ENCODE results near the gene DNMBP.
"Not testable (repeated sequence)": the region's sequence is repeated elsewhere in the genome, so short reads cannot be mapped to it uniquely, and the experiment has no call there.

The DNMBP gene

DNA sequence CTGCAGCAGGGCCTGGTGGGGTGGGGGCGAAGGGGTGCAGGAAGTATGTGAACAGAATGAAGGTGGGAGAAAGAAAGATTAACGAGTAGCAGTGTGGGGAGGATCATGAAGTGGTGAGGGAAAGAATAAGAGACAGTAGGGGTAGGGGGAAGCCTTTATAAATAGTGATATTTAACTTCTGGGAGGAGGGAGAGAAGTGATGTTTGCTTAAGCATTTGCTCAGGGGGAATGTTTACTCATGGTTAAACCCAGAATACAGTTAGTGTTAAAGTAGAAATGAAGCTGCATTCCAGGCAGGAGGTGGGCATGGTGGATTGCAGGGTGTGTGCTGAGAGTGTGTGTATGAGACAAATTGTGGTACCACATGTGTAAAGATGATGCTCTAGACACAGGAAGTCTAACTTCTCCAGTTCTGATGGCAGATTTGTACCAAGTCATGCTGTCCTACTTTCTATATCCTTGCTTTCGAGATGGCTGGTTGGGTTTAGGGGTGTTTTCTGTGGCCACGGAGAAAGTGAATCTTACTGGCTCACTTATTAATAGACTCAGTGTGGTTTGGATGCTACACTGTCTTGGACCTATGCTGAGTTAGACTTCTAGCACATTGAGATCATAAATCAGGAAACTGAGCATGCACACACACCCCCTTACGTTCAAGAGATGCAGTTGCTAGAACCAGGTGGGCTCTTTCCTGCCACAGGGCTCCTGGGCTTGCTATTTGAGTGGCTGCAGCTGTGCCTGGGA, 10.6 kb upstream of the DNMBP start:
- no peak overlapping the region for H3K4me3 ChIP-seq (ENCODE audit: low read depth, low read length)

DNA sequence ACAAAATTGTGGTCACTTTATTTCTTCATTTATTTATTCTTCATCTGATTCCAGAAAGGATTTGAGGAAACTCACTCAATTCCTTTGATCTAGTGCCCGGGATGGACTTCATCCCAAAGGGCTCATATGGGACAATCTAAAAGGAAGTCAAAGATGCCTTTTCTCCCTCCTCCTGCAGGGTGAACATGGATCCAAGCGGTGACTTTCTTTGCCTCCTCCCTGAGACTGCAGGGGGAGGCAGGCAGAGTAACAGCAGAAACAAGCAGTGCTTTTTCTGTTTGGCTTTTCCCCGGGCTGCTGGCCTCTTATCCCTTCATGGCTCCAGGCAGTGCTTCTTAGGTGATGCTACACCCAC, 10.0 kb upstream of the DNMBP start:
- H3K4me3 ChIP-seq (ENCODE audit: low read depth, low read length) = no peak overlapping the region

GRCh38 chr10:100014071-100014762, 4.5 kb upstream of the DNMBP start:
- H3K4me3 ChIP-seq (ENCODE audit: low read depth, low read length) = no peak overlapping the region

GRCh38 chr10:100013621-100014020, 3.9 kb upstream of the DNMBP start:
- H3K4me3 ChIP-seq (ENCODE audit: low read depth, low read length) = no peak overlapping the region

GRCh38 chr10:100011906-100012305, 2.2 kb upstream of the DNMBP start:
- not testable (repeated sequence) for H3K4me3 ChIP-seq (ENCODE audit: low read depth, low read length)

DNA sequence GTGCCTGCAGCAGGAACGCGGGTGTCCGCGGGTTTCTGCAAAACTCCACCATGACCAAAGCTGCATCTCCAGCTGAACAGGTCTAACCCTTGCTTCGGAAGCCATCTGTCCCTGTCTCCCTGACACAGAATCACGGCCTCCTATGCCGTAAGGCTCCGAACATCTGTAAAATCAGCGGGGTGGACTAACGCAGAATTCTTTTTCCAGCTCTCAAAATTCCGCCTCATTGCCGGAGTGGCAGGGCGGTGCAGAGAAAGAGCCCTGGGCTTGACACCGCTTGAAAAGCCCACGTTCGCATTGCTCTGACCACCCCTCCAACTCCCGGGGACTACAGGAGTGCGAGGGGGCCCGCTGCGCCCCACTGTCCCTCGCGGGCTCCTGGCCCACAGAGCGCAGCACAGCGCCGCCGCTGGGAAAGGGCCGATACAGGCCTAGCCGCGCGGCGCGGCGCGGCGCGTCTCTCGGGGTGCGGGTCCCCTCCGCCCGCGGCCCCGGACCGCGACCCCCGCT, 409 bp downstream of the DNMBP start:
- H3K4me3 ChIP-seq (ENCODE audit: low read depth, low read length) = peak overlapping the region; percentile 73

GRCh38 chr10:100008708-100009282, 952 bp downstream of the DNMBP start:
- peak overlapping the region; percentile 73 for H3K4me3 ChIP-seq (ENCODE audit: low read depth, low read length)

DNA sequence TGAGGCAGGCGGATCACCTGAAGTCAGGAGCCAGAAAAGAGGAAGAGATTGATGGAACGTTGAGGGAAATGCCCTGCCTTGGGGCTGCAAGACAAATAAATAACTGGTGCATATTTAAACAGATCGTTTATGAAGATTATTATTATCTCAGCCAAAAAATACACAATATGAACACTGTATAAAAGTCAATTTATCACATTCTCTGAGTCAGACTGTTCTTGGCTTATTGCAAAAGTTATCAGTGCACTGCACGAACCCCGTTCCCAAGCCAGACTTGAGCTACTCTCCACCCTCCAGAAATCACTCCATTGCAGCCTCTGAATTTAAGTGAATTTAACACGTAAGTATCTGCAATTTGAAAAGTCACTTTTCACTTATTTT, 1.6 kb downstream of the DNMBP start:
- no peak overlapping the region for H3K4me3 ChIP-seq (ENCODE audit: low read depth, low read length)

DNA sequence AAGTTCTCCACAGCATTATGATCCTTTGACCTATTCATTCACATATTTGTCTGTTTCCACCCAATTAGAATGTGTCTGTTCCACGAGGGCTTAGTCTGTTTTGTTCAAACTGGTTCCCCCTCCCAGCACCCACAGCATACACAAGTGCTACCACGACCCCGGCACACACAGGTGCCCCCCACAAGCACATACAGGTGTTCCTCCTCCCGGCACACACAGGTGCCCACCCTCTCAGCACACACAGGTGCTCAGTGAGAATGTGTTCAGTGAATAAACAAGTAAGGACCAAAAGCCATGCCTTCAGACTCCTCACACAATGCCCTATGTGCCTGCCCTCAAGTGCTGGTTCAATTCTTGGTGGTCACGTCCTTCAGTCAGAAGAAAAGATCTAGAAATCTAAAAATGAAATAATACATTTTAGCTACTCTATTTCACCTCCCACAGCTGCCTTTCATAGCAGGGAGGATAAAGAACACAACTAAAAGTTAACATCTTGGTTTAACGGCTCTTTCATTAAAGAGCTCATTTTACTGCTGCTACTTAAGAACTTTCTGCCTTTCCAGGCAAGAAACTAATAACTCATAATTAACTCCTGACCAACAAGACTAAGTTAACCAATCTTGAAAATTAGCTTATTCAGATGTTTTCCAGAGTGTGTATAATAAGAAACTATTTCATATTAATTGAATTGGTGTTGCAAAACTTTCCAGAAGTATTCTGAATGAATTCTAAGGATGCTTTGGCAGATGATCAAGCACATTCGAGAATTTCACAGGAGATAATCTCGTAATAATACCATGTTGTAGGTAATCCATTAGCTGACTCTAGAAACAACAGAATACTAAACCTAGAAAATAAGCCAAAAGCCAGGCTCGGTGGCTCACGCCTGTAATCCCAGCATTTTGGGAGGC, 2.3 kb downstream of the DNMBP start:
- H3K4me3 ChIP-seq (ENCODE audit: low read depth, low read length) = no peak overlapping the region

- H3K4me3 ChIP-seq (ENCODE audit: low read depth, low read length) = no peak overlapping the region
These were observed 3.4 kb downstream of the DNMBP start for GRCh38 chr10:100006243-100006886.

- no peak overlapping the region for H3K4me3 ChIP-seq (ENCODE audit: low read depth, low read length)
These were observed 4.8 kb downstream of the DNMBP start for GRCh38 chr10:100004805-100005510.

- H3K4me3 ChIP-seq (ENCODE audit: low read depth, low read length) = no peak overlapping the region
These were observed 9.6 kb downstream of the DNMBP start for GRCh38 chr10:100000109-100000644.

- no peak overlapping the region for H3K4me3 ChIP-seq (ENCODE audit: low read depth, low read length)
These were observed 10.2 kb downstream of the DNMBP start for GRCh38 chr10:99999319-100000108.

- H3K4me3 ChIP-seq (ENCODE audit: low read depth, low read length) = no peak overlapping the region
These were observed 10.9 kb downstream of the DNMBP start for GRCh38 chr10:99998889-99999288.

GRCh38 chr10:99996671-99997648, 12.8 kb downstream of the DNMBP start:
- no peak overlapping the region for H3K4me3 ChIP-seq (ENCODE audit: low read depth, low read length)

DNA sequence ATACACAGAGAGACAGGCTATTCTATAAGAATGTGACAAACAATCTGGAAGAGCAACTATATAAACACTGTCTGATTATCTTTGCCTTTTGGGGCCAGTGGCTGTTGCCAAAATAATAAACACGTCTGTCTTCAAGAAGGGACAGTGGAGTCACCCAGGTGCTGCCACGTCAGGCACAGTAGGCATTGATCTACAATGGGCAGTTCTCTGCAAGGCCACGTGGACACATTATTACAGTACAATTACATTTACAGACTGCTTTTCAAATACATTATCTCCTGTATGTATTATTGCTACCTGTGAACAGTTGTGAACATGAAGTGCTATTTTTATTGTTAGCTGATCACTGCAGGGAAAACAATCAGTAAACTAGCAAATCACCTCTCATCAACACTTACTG, 14.0 kb downstream of the DNMBP start:
- no peak overlapping the region for H3K4me3 ChIP-seq (ENCODE audit: low read depth, low read length)

GRCh38 chr10:99995269-99995668, 14.5 kb downstream of the DNMBP start:
- H3K4me3 ChIP-seq (ENCODE audit: low read depth, low read length) = no peak overlapping the region

DNA sequence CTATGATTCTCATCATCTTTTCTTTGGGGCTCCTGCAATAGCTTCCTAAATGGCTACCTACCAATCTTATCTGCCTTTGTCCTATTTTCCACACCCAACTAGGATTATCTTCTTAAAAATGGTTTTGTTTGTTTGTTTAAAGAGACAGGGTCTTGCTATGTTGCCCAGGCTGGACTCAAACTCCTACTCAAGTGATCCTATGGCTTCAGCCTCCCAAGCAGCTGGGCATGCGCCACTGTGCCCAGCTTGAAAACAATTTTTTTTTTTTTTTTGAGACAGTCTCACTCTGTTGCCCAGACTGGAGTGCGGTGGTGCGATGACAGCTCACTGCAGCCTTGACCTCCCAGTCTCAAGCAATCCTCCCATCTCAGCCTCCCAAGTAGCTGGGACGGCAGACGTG, 14.9 kb downstream of the DNMBP start:
- no peak overlapping the region for H3K4me3 ChIP-seq (ENCODE audit: low read depth, low read length)
